ENCODE results near the gene RSPH10B. TPM values are rescaled to one million over a fixed set of nuclear protein-coding genes. Genes with fewer than 3 reads are reported as not detected.
A peak's percentile ranks its signal among the peaks of the same experiment; 100 is the strongest.
"Not testable (repeated sequence)": the region's sequence is repeated elsewhere in the genome, so short reads cannot be mapped to it uniquely, and the experiment has no call there.

Gene RSPH10B
- total RNA-seq, 1 donor from 2014 or later, result not detected

DNA sequence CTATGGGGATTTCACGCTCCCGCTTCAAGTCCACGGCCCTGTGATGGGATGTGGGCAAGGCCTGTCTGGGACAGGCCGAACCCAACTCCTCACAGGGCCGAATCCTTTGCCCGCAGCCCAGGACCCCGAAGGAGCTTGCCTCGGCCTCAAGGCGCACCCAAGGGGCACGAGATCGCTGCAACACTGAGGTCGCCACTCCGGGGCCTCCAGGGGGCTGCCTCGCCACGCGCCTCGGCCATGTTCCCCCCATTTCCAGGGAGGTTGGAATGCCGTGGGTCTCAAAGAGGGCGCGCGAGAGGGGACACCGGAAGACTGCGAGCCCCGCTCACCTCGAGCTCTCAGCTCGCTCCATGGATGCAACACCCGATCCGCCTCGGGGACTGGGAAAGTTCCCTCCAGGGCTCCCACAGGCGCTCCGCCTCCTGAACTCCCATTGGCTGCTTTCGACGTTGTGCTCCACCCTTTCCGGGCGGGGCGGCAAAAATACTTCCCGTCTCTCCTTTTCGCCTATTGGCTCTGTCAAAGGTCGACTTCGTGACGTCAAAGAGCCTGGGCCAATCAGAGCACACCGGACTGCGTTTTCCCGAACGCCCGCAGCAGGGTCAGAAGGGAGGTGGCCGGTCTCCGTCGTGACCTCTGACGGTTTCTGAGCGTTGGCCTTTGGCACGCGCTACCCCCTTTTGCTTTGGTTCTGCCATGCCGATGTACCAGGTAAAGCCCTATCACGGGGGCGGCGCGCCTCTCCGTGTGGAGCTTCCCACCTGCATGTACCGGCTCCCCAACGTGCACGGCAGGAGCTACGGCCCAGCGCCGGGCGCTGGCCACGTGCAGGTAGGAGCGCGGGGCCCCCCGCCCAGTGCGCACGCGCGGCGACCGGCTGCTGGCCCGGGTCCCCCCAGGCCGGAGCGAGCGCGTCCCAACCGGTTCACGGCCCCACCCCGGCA is 38.5 kb upstream of the RSPH10B start, which contains the start of the genes AIMP2 and PMS2:
Gene AIMP2, plus strand, starts transcription at position 605 of the 944 bp plus-strand sequence. Its CDS starts 92 bp downstream, at position 697.
Gene PMS2, minus strand, starts transcription at position 382 of the 944 bp plus-strand sequence. Its CDS starts 30 bp downstream, at position 352.
- DNase-seq (ENCODE audit: low spot score in 2 of 2), result peak; percentile 96 to 99
- intact Hi-C loops (cut with DNase I), result loop anchor here (10.0 kb wide), 1 partner anchor 154 kb away; no protein-coding TSS in a partner anchor
- Histone ChIP-seq H3K27ac (peak within 1 kb of the TSS; percentile 67 to 85), H3K36me3 (peaks cover 0 to 5% of the 10 kb centered on the region in 2 donors), H3K9me3 (no peaks in the 10 kb centered on the region), H3K27me3 (no peaks in the 10 kb centered on the region), H3K4me3 (peak within 1 kb of the TSS; percentile 53 to 67), H3K4me1 (peaks cover 0 to 17% of the 10 kb centered on the region in 2 donors)
- TF ChIP-seq, protein P1, sequence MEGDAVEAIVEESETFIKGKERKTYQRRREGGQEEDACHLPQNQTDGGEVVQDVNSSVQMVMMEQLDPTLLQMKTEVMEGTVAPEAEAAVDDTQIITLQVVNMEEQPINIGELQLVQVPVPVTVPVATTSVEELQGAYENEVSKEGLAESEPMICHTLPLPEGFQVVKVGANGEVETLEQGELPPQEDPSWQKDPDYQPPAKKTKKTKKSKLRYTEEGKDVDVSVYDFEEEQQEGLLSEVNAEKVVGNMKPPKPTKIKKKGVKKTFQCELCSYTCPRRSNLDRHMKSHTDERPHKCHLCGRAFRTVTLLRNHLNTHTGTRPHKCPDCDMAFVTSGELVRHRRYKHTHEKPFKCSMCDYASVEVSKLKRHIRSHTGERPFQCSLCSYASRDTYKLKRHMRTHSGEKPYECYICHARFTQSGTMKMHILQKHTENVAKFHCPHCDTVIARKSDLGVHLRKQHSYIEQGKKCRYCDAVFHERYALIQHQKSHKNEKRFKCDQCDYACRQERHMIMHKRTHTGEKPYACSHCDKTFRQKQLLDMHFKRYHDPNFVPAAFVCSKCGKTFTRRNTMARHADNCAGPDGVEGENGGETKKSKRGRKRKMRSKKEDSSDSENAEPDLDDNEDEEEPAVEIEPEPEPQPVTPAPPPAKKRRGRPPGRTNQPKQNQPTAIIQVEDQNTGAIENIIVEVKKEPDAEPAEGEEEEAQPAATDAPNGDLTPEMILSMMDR (IDR thresholded peaks at IDR 0.05), result peak in 1 of 3 experiments; percentile 14

DNA sequence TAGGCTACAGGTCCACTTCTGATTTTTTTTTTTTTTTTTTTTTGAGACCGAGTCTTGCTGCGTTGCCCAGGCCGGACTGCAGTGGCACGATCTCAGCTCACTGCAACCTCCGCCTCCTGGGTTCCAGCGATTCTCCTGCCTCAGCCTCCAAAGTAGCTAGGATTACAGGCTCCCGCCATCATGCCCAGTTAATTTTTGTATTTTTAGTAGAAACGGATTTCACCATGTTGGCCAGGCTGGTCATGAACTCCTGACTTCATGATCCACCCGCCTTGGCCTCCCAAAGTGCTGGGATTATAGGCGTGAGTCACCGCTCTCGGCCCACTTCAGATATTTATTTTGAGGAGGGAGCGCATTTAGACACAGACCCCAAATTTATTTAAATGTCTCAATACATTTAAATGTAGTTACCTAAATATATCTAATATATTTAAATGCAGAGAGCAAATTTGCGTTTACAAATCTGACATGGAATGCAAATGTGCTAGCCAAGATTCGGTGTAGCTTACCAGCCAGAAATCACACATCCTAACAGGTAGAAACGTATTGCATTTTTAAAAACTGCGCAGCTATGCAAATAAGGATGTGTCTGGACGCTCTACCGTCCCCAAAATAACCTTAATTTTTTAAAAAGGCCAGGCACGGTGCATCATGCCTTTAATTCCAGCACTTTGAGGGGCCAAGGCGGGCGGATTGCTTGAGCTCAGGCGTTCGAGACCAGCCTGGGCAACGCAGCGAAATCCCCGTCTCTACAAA is 37.5 kb upstream of the RSPH10B start:
- Histone ChIP-seq H3K4me3 (peak overlapping the region; percentile 53 to 67), H3K4me1 (peaks cover 0 to 17% of the 10 kb centered on the region in 2 donors), H3K27ac (peak overlapping the region; percentile 48 to 85)
- not testable (repeated sequence) for DNase-seq (ENCODE audit: low spot score in 2 of 2); H3K9me3 ChIP-seq; H3K36me3 ChIP-seq; H3K27me3 ChIP-seq
- intact Hi-C loops (cut with DNase I), result loop anchor here (10.0 kb wide), 1 partner anchor 153 kb away; no protein-coding TSS in a partner anchor

DNA sequence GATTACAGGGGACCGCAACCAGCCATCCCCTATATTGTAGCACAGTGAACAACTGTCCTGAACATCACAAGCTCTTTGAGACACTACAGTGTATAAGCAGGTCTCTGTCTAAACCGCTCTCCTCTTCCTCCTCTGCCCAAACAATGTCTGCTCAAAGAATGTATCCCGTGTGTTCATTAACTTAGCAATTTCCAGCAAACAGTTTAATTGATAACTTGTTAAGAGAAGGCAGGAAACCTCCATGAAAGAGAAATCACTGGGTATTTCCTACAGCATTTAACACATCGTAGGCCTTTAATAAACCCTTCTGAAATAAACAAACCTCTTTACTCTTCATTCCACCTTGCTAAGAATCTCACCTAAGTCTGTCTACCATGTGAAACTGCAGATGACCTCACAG is 36.9 kb upstream of the RSPH10B start:
- Histone ChIP-seq H3K36me3 (peaks cover 5 to 8% of the 10 kb centered on the region in 2 donors), H3K27me3 (no peaks in the 10 kb centered on the region), H3K9me3 (no peaks in the 10 kb centered on the region), H3K27ac (no peak overlapping the region), H3K4me3 (peak overlapping the region in 1 of 2 donors; percentile 67), H3K4me1 (peaks cover 0 to 17% of the 10 kb centered on the region in 2 donors)
- DNase-seq (ENCODE audit: low spot score in 2 of 2), result no peak
- TF ChIP-seq, protein P1 (IDR thresholded peaks at IDR 0.05), result no peak
- intact Hi-C loops (cut with DNase I), result loop anchor here (10.0 kb wide), 1 partner anchor 153 kb away; no protein-coding TSS in a partner anchor

DNA sequence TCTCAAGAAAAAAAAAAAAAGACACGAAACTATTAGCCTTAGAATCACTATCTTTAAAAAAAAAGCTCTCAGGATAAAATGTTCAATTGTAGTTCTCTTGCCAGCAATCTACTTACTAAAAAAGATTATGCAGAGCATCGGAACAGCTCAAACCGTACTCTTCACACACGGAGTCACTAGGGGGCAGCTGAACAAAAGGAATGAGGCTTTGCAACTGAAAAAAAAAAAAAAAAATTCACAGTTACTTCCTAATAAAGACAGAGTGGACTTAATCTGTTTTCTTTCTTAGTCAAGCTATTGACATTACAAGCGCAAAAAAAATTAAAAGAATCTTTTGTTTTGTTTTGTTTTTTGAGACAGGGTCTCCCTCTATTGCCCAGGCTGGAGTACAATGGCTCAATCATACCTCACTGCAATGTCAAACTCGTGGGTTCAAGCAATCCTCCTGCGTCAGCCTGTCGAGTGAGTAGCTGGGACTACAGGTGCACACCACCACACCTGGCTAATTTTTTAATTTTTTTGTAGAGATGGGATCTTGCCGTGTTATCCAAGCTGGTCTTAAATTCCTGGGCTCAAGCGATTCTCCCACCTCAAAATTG is 26.8 kb upstream of the RSPH10B start:
- no peak overlapping the region for H3K4me3 ChIP-seq
- intact Hi-C loops (cut with DNase I), result loop anchor here (2.0 kb wide), 1 partner anchor 437 kb away; no protein-coding TSS in a partner anchor
- H3K9me3 ChIP-seq, result no peaks in the 10 kb centered on the region
- H3K27ac ChIP-seq, result peak overlapping the region; percentile 6 to 47
- TF ChIP-seq, protein P1 (IDR thresholded peaks at IDR 0.05), result peak; percentile 48 to 60 (median 55)
- peaks cover 30 to 59% of the 10 kb centered on the region in 2 donors for H3K36me3 ChIP-seq
- no peaks in the 10 kb centered on the region for H3K4me1 ChIP-seq
- H3K27me3 ChIP-seq, result no peaks in the 10 kb centered on the region
- no peak for DNase-seq (ENCODE audit: low spot score in 2 of 2)

DNA sequence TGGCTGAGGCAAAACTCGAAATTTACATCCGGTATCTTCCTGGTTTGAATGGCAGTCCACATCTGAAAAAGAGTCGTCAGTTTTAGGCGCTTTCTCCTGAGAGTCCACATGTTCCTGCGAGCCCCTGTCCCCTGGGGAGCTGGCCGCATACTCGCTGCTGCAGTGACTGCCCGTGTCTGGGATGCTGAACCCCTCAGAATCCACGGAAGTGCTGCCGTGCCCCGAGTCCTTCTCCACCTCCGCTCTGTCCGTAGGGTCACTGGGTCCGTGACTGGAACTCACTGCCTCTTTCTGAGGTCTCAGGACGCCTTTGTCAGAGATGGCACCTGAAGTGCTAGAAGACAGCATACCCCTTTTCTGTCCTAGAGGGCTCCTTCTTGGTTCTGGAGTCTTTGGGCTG is 16.6 kb upstream of the RSPH10B start:
- H3K9me3 ChIP-seq; H3K27me3 ChIP-seq; H3K27ac ChIP-seq; H3K4me3 ChIP-seq; intact Hi-C loops (cut with DNase I); DNase-seq (ENCODE audit: low spot score in 2 of 2); H3K4me1 ChIP-seq: not testable (repeated sequence)
- H3K36me3 ChIP-seq, result peaks cover 14 to 45% of the 10 kb centered on the region in 2 donors

DNA sequence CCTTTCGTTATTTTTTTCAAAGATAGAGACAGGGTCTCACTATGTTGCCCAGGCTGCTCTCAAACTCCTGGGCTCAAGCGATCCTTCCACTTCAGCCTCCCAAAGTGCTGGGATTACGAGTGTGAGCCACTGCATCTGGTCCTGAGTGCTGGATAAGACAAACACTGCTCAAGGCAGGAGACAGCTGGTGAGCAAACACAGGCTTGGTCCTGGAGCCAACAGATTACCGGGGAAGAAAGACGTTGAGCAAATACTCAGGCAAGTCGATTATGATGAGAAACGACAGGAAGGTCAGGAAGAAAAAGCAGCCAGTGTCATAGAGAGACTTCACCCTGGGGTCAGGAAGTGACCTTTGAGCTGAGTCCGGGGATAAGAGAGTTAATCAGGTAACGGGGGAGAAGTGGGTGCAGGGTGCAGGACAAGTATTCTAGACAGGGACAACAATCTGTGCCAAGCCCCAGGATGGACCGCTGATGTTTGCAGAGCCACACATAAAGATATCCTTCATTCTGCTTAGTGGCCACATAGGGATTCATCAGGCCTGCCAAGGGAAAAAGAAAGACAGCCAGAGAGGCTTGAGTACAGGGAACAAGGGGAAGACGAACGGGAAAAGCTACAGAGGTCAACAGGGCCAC is 9.3 kb upstream of the RSPH10B start:
- intact Hi-C loops (cut with DNase I); H3K9me3 ChIP-seq: not testable (repeated sequence)

DNA sequence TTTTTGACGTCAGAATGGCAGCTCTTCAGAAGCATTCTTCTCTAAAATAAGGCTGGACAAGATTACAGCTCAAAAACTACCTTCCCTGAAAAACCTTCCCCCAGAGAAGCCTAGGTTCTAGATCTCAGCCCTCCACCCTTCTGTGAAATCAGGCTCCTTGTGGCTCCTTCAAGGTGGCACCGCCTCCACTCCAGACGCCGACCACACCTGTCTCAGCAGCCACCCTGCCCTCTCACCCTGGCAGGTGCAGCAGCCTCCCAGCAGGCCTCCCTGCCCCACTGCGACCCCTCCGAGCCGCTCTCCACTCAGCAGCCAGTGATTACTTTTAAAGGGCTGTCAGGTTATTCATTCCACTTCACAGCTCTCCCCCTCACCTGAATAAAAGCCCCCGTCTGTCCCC is 3.1 kb upstream of the RSPH10B start:
- H3K9me3 ChIP-seq; H3K4me3 ChIP-seq; H3K27me3 ChIP-seq; H3K36me3 ChIP-seq; H3K27ac ChIP-seq; intact Hi-C loops (cut with DNase I); DNase-seq (ENCODE audit: low spot score in 2 of 2); H3K4me1 ChIP-seq: not testable (repeated sequence)

More for the DNA sequence above, 9.3 kb upstream of the RSPH10B start:
- H3K27ac ChIP-seq; H3K27me3 ChIP-seq; H3K4me1 ChIP-seq; DNase-seq (ENCODE audit: low spot score in 2 of 2); H3K4me3 ChIP-seq: not testable (repeated sequence)
- H3K36me3 ChIP-seq, result peaks cover 0 to 16% of the 10 kb centered on the region in 2 donors

DNA sequence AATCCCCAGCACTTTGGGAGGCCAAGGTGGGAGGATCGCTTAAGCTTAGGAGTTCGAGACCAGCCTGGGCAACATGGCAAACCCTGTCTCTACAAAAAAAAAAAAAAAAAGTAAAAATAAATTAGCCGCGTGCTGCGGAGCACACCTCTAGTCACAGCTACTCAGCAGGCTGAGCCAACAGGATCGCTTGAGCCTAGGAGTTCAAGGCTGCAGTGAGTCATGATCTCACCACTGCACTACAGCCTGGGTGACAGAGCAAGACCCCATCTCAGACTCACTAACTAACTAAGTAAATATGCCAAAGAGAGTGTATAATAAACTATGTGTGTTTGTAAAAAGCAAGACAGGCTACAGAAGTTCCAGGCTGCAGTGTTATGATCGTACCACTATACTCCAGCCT is 6.7 kb downstream of the RSPH10B start:
- H3K36me3 ChIP-seq; H3K27ac ChIP-seq; DNase-seq (ENCODE audit: low spot score in 2 of 2); H3K4me3 ChIP-seq; H3K9me3 ChIP-seq; H3K4me1 ChIP-seq; intact Hi-C loops (cut with DNase I); H3K27me3 ChIP-seq: not testable (repeated sequence)

DNA sequence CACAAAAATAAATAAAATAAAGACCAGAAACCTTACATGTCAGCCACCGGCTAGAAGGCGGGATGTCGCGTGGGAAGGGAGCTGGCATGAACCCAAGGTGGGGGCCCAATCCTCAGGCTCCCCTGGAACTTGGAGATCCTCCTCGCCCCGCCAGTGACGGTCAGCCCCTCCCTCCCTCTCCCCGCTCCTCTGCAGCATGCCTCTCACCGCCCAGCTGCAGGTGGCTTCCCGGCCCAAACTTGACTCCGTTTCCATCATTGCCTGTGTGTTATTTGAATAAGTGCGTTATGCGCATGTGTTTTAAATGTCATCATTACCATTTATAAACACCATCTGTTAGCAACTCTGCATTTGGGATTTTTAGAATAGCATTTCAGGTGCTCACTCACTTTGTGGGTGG is 7.3 kb downstream of the RSPH10B start:
- H3K27ac ChIP-seq; H3K36me3 ChIP-seq; H3K27me3 ChIP-seq; intact Hi-C loops (cut with DNase I); H3K4me3 ChIP-seq; H3K9me3 ChIP-seq; H3K4me1 ChIP-seq; DNase-seq (ENCODE audit: low spot score in 2 of 2): not testable (repeated sequence)

Data from ascending aorta (tissue), 2 donors.